GM19438 (cell line): ENCODE measurements around the gene CD1B.
A peak's percentile ranks its signal among the peaks of the same experiment; 100 is the strongest.
"Not testable (repeated sequence)": the region's sequence is repeated elsewhere in the genome, so short reads cannot be mapped to it uniquely, and the experiment has no call there.

ENCODE experiments used
- ATAC-seq: cut with Tn5 transposase; IDR thresholded peaks from one replicate; pipeline ENCODE4 v1.9.1; 2021; ENCODE audit warnings: low read depth; ENCODE audit not compliant: unreplicated experiment

The CD1B gene

DNA sequence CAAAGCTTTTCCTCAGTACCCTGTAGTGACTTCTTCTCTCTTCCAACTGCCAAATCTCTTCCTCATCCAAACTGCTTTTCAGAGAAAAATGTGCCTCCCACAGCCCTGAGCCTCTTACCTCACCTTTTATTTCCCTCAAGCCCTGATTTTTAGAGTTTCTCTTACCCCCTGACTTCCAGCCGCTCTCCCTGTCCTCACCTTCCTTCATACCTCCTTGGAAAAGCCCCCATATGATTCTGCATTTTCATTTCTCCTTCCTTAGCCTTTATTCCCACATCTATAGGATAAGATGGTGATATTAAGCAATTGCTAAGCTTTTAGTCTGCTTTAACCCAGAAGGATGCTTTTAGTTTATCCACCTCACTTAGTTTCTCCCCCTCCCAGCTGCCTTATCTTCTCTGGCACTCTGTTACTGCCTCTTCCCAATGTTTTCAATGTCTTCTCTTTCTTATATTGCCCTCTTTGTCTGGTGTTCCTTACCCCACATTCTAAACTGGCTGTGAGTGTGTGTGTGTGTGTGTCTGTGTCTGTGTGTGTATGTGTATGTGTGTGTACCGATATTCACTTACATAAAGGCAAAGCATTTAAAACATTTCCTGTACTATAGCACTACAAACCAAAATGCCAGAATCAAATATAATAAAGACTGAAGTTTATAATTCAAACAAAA lies at the start of gene CD1B:
Gene CD1B, minus strand, starts transcription at position 51 of the 670 bp plus-strand sequence. CDS start 108 bp downstream, outside the sequence.
- no peak for ATAC-seq

DNA sequence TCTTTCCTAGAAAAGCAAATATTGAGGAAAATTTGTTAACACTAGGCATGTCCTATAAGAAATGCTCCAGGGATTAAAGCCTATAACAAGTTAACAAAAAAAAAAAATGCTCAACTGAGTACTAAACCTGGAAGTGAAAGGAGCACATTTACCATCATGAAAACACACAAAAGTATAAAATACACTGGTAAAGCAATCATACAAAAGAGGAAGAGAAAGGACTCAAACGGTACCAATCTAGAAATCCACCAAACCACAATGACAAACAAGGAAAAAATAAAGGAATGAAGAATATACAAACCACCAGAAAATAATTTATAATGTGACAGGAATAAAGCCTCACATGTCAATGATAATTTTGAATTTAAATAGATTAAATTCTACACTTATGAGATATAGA lies 43.5 kb upstream of the CD1B start:
- ATAC-seq: no peak

DNA sequence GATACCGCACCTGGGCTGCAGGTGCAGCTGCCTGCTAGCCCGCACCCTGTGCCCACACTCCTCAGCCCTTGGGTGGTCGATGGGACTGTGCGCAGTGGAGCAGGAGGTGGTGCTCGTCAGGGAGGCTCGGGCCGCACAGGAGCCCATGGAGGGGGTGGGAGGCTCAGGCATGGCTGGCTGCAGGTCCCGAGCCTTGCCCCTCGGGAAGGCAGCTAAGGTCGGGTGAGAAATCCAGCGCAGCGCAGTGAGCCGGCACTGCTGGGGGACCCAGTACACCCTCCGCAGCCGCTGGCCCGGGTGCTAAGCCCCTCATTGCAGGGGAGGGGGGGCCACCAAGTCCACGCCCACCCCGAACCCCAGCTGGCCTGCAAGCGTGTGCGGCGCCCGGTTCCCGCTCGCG lies 42.8 kb upstream of the CD1B start:
- not testable (repeated sequence) for ATAC-seq

DNA sequence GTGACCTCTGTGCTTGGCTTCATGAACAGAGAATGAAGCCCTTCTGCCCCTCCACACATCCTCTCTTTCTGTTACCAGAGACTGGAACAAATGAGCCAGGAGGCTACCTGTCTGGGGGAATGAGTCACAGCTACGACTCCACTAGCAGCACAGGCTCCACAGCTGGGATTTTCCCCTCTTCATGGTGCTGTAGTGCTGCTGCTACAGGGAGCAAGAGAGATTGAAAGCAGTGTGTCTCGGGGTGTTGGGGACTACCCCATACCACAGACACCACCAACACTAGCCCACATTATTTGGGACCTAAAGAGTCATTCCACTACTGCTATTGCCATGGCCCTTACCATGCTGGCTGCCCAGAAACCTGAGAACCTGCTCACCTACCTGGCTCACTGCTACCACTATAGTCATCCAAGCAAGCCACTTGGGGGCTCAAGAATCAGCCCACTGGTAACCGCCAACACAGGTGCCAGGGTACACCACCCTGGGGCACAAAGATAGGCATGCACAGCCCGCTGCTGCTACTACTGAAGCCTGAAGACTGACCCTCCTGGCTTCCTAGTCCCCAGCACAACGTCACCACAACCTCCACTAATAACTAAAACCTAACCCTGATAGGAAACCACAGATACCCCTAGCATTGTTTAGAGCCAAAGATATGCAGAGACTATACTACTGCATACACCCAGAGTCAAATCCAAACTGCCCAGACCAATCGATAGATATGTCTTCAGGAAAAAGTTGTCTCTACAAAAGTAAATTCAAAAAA lies 40.0 kb upstream of the CD1B start:
- peak; percentile 78 for ATAC-seq

DNA sequence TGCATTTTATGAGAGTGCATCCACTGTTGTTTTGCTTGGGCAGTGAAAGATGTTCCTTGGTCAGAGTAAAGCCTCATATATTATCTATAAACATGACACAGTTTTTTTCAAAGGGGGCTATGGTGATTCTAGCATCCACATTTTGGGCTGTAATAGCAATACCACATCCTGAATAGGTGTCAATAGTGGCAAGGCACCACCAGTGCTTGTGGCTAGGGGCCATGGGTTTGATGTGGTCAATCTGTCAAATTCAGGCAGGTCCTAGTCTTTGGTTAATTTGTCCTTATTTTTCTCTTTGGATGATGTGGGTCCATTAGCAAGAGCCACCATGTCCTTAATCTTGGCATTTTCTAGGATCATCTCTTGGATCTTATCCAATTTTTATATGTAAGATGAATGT lies 35.5 kb upstream of the CD1B start:
- no peak for ATAC-seq

DNA sequence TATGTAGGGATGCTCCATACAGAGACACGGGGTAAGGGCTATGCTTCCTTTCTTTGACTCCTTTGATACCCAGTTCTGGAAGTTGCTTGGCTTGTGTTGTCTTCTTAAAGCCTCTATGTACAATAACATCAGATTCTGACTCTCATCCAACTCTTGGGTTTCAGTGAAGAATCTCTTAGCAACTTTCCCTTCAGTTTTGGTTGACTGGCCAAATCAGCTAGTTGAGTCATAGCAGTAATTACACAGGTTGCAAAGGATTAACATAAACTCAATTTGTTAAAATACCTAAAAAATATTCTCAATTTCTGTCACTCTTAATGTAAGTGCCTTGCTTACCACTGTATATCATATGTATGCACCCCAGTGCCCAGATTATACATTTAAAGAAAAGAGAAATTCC lies 31.6 kb upstream of the CD1B start:
- ATAC-seq: no peak

DNA sequence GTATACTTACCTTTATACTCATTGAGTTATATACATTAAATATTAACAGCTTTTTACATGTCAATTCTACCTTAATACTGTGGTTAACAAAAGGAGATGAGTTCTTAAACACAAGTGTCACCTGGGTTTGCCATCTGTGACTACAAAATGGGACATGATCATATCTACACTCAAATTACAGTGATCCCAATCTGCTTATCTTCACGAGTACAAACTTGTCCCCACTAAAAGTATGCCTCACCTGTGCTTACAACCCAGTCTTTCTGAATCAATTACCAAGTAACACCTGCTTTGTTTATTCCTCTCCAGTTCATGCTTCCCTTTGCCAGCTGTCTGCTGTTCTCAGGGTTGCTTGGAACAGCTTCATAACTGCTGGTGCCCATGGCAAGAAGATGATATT lies 31.2 kb upstream of the CD1B start:
- ATAC-seq: no peak

DNA sequence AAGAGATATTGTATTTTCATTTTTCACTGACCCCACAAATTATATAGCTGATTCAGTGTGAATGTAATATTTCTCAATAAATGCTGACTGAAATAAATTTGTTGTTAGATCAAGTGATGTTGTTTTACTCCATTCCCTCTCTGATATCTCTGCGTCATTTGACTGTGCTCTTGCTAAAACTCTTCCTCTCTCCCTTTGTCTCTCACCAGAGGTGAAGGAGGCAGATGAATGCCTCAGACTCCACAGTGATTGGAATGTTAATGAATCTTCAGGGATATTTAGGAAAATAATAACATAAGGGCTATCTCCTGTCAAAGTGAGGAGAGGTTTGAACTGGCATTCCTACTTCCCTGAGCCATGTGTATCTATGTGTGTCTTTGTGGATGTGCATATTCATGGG lies 26.1 kb upstream of the CD1B start:
- ATAC-seq: no peak

DNA sequence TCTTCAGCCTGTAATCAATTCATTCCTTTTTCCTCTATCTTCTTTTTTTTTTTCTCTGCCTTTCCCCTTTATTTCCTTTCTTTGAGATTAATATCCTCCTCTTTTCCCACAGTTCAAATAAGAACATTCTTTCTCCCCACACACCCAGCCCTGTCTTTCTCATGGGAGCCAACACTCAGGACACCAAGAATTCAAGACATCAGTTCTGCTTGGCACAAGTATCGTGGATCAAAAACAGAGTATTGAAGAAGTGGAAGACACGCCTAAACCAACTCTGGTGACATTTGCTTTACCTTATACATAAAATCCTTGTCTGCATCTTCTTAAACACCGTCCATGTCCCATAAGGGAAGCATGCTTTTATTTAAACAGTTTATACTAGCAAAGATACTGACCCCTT lies 25.3 kb upstream of the CD1B start:
- no peak for ATAC-seq

DNA sequence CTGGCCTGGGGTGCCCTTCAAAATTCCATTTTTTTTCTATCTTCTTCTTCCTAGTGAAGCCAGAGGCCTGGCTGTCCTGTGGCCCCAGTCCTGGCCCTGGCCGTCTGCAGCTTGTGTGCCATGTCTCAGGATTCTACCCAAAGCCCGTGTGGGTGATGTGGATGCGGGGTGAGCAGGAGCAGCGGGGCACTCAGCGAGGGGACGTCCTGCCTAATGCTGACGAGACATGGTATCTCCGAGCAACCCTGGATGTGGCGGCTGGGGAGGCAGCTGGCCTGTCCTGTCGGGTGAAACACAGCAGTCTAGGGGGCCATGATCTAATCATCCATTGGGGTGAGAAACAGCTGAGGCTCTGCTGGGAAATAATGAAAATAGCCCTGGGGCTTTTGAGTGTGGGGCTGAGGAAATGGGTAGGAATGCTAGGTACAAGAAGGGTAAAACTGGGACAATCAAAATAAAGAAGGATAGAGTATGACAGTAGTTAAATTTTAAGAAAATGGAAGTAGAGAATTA lies 24.5 kb upstream of the CD1B start:
- ATAC-seq: no peak

DNA sequence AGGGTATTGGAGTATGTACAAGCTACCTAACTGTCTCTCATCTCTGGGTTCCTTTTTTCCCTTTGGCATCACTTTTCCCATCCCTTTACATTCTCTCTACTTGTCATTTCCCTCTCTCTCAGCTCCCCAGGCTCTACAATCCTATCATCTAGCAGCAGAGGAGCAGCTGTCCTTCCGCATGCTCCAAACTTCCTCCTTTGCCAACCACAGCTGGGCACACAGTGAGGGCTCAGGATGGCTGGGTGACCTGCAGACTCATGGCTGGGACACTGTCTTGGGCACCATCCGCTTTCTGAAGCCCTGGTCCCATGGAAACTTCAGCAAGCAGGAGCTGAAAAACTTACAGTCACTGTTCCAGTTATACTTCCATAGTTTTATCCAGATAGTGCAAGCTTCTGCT lies 22.9 kb upstream of the CD1B start:
- no peak for ATAC-seq

DNA sequence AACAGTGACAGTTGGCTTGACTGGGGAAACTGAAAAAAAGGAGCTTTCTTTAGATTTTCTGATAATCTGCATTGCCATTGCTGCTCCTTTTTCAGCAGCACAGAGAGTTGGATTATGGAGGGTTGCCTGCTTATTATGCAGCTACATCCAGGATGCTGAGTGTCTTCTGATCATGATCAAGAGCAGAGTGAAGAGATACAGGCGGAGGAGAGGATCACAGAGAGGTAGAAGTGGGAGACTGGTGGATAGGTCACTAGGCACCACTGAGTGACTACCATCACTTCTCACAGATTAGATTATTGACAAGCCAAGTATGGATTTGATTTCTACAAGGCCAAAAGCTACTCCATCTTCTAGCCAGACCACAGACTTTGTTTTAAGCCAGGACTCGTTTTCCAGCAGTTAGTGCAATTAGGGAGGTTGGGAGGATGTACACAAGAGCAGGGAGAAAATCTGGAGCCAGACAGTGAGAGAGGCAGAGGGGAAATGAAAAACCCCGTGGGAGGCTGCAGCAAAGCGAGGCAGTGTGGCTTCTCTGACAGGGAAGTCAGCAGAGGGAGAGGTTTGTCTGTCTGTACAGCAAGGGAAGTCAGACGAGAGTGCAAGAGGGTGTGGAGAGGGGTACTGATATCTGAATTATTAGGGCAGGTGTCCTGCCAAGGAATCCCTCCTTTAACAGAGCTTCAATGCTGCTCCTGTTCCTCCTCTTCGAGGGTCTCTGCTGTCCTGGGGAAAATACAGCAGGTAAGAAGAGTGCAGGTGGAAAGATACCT lies 22.2 kb upstream of the CD1B start, which contains the start of gene CD1E:
Gene CD1E, plus strand, starts transcription at position 592 of the 773 bp plus-strand sequence. Its CDS starts 95 bp downstream, at position 687.
- no peak for ATAC-seq

DNA sequence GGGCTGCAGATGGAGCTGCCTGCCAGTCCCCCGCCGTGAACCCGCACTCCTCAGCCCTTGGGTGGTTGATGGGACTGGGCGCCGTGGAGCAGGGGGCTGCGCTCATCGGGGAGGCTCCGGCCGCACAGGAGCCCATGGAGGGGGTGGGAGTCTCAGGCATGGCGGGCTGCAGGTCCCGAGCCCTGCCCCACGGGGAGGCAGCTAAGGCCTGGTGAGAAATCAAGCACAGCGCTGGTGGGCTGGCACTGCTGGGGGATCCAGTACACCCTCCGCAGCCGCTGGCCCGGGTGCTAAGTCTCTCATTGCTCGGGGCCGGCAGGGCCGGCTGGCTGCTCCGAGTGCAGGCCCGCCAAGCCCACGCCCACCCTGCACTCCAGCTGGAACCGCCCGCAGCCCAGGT lies 17.6 kb upstream of the CD1B start:
- not testable (repeated sequence) for ATAC-seq

DNA sequence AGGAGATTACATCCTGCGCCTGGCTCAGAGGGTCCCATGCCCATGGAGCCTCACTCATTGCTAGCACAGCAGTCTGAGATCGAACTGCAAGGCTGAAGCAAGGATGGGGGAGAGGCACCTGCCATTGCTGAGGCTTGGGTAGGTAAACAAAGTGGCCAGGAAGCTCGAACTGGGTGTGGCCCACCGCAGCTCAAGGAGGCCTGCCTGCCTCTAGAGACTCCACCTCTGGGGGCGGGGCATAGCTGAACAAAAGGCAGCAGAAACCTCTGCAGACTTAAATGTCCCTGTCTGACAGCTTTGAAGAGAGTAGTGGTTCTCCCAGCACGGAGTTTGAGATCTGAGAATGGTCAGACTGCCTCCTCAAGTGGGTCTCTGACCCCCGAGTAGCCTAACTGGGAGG lies 5.1 kb upstream of the CD1B start:
- ATAC-seq: not testable (repeated sequence)

DNA sequence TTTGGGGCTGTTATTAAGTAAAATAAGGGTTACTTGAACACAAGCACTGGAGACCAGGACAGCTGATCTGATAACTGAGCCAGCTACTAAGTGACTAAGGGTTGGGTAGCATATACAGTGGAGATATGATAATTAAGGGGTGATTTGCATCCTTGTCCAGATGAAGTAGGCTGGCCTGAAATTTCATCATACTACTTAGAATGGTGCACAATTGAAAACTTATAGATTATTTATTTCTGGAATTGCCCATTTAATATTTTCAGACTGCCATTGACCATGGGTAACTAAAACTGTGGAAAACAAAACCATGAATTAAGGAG lies 3.8 kb upstream of the CD1B start:
- no peak for ATAC-seq

DNA sequence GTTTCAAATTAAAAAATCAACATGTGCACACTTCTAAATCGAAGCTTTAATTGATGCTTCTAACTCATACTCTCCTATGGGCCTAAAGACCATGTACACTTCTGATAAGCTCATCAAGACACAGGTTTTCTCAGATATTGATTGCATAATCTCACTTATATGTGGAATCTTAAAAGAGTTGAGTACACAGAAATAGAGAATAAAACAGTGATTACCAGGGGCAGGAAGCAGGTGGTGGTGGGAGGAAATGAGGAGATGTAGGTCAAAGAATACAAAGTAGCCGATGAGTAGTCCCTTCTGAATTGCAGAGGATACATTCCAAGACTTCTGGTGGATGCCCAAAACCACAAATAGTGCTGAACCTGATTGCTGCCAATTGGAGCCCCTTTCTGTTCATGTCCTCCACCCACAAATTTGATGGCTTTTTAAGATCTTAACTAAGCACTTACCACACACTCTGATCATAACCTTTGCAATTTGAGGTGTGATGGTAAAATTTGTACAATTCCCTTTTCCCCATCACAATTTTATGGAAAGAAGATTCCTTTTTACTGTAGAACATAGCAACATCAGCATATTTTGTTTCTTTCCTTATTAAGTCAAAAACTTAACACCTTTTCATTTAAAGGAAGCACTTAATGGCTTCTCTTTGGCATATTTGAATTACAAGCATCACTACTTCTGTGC lies 3.3 kb upstream of the CD1B start:
- no peak for ATAC-seq

DNA sequence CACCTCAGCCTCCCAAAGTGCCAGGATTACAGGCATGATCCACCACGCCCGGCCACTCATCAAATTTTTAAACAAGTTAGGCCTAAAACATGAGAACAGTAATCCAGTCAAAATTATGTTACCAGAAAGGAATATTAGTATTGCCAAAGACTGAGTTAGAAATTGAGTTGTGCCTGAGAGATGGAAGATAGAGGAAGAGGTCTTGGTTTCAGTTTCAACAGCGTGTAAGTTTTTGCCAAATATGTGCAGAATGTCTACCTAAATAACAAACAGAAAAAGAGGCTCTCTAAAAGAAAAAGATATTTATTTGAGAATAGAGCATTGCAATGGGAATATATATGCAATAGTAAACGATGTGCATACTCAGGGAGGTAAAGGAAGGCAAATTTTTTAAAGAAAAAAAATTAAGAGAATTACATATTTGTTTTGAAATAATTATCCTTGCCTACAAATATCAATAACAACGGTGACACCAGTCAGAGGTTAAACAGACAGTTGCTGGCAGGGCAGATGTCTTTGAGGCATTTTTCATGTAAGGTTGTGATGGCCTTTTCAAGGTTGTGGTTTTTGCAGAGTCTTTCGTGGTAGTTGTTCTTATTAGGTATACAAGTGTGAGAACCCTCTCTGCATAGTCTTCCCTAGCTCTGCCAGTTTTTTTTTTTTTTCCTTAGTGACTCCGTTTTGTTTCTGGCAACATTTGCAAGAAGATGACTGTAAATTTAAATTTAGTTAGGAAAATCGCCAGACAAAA lies 2.2 kb upstream of the CD1B start:
- ATAC-seq: no peak

DNA sequence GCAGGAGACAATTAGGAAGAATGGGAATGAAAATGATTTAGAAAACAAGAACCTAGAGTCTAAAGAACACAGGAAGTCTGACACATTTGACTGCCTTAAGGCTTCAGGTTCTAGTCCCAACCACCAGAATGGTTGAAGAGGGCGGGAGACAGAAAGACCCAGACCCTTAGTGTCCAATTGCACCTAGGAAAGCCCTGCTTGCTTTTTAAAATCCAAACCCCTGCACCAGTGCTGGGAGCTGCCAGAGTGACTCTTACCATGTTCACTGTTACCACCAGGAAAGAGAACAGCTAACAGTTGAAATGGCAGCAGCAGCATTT lies 265 bp downstream of the CD1B start:
- ATAC-seq: no peak

DNA sequence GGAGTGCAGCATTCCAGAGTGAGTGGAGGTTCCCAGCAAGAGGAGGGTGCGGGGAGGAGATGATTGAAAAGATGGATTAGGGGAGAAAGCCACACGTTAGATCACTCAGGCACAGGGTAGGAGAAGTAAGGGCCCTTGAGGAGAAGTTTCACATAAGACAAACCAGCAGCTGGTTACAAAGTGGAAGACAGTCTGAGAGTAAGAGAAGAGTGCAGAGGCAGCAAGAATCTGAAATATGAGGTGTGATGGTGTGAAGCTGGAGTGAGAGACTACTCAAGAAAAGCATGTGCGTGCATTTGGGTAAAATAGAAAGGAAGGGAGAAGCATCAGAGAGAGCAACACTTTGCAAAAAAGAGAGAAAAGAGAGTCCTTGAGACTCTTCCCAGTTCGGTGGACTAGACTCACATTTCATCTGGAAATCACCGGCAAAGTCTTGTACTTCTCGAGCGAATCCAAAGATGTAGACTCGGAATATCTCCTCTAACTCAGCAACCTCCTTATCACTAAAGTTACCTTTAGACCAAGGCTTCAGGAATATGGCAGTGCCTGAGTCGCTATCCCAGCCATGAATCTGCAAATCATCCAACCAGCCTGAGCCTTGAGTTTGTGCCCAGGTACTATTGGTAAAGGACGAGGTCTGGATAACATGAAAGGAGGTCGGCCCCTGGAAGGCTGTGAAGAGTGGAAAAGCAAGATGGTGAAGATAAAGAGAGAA lies 783 bp downstream of the CD1B start:
- ATAC-seq: no peak

DNA sequence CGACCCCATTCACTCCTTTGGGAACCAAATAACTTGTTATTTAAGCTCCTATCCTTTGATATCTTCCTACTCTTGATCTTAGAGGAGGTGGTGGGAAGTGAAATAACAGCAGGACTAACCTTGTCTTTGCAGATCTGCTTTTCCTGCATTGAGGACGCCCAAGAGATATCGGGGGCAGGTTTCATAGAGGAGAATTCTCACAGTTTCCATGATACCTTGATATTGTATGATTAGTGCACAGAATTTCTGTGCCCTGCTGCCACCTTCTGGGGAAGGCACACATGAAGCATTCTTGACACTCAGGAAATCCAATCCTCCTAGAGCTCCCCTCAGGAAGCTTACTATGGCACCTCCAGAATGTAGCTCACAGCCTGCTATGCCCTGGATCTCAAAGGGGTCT lies 1.6 kb downstream of the CD1B start:
- ATAC-seq: no peak
